ENCODE measurements around the gene KCNQ4.

KCNQ4 gene

DNA sequence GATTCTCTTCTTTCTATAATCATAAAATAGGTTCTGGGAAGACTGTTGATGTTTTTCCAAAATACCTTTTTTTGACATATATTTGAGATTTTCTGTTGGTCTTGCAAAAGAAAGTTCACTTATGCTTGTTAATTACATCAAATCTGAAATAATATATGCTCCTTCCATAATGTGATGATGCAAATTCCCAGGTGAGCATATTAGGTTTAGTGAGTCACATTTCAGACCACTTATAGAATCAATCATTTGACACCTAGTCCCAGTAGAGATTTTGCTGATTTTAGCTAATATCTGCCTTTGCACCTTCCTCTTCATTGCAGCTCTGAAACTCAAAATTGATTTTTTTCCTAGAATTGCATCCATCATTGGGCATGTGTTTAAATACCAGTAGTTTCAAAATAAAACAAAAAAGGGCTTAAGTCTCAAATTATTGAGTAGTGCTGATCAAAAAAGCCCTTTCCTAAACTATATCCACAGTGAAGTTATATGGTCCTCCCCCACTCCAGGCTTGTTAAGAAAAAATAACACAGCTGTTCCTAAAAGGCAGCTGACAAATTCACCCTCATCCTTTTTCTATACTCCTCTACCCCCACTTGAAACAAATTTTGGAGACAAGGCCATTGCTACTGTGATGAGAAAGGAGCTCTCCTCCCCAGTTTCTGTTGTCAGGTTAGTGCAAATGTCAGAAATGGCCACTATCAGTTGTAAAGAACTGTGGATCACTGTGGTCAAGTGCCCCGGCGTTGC, 37.1 kb upstream of the KCNQ4 start:
- H3K9me3 ChIP-seq (ENCODE audit: insufficient read depth, low read length) = no peaks in the 10 kb centered on the region
- H3K36me3 ChIP-seq (replicated peaks; ENCODE audit: low read depth, low read length) = peaks cover 51% of the 10 kb centered on the region
- peaks cover 31% of the 10 kb centered on the region for H3K79me2 ChIP-seq (ENCODE audit: low read length)
- no peaks in the 10 kb centered on the region for H4K20me1 ChIP-seq (ENCODE audit: insufficient read depth, low read length)
- no peaks in the 10 kb centered on the region for H3K27me3 ChIP-seq (ENCODE audit: low read depth, low read length)
- no peak overlapping the region for H2AFZ ChIP-seq (ENCODE audit: low read depth, low read length)
- H3K4me1 ChIP-seq (ENCODE audit: low read length) = peaks cover 40% of the 10 kb centered on the region
- no peak for TF ChIP-seq EZH2phosphoT487 (IDR thresholded peaks at IDR 0.05; ENCODE audit: low read depth)
- TF ChIP-seq, protein P1, sequence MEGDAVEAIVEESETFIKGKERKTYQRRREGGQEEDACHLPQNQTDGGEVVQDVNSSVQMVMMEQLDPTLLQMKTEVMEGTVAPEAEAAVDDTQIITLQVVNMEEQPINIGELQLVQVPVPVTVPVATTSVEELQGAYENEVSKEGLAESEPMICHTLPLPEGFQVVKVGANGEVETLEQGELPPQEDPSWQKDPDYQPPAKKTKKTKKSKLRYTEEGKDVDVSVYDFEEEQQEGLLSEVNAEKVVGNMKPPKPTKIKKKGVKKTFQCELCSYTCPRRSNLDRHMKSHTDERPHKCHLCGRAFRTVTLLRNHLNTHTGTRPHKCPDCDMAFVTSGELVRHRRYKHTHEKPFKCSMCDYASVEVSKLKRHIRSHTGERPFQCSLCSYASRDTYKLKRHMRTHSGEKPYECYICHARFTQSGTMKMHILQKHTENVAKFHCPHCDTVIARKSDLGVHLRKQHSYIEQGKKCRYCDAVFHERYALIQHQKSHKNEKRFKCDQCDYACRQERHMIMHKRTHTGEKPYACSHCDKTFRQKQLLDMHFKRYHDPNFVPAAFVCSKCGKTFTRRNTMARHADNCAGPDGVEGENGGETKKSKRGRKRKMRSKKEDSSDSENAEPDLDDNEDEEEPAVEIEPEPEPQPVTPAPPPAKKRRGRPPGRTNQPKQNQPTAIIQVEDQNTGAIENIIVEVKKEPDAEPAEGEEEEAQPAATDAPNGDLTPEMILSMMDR (IDR thresholded peaks at IDR 0.05; ENCODE audit: low read depth, low read length) = no peak
- H3K4me2 ChIP-seq (ENCODE audit: low read length) = no peak overlapping the region
- H3K4me3 ChIP-seq (ENCODE audit: low read length) = no peak overlapping the region
- no peak overlapping the region for H3K27ac ChIP-seq (ENCODE audit: low read length)
- H3K9ac ChIP-seq (ENCODE audit: low read length) = no peak overlapping the region

DNA sequence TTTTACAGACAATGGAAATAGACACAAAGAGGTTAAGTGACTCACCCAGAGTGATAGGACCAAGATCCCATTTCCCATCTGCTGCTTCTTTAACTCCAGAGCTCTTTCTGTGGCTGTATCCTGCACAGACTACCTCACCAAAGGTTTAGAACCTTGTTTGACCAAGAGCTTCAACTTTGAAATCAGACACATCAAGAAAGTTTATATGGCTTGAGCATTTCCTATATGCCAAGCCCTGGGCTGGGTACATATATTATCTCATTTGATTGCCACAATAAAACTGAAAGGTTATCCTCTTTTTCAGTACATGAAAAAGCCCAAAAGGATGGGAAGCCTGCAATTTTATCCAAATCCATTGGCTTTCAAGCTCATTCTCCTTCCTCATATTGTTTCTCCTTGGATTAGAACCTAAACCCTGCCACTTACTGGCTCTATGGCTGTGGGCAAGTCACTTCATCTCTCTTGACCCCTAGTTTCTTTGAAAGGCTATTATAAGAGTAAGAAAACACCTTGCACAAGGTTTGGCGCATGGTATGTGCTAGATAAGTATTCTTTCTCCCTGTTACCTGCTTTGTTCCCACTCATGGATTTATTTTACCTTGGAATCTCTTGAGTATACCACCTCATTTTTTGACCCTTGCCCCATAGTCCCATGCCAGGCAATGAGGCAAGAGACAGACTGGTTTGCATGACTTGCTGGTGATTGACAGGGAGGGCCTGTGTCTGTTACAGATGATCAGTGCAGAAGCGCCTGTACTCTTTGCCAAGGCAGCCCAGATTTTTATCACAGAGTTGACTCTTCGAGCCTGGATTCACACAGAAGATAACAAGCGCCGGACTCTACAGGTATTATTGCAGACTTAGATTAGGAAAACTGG, 34.5 kb upstream of the KCNQ4 start:
- H3K4me1 ChIP-seq (ENCODE audit: low read length) = peaks cover 37% of the 10 kb centered on the region
- peaks cover 40% of the 10 kb centered on the region for H3K36me3 ChIP-seq (replicated peaks; ENCODE audit: low read depth, low read length)

DNA sequence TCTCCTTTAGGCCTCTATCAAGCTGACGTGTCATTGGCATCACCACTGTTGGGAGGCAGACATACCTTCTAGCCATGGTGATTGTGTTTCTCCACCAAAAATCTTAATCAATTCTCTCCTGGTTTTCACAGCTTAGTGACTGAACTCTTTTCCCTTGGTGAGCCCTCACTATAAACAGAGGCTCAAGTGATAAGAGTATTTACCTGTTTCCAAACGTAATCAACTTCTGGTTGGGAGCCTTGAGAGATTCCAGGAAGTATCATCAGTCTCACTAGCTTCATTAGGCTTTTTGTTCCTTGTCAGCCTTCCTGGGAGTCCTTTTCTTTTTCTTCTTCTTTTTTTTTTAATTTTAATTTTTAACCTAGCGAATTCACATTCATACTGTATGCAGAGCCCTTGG, 33.8 kb upstream of the KCNQ4 start:
- Histone ChIP-seq H3K36me3 (replicated peaks; ENCODE audit: low read depth, low read length) (peaks cover 41% of the 10 kb centered on the region), H3K79me2 (ENCODE audit: low read length) (peaks cover 13% of the 10 kb centered on the region), H2AFZ (ENCODE audit: low read depth, low read length) (no peak overlapping the region), H3K27ac (ENCODE audit: low read length) (no peak overlapping the region), H4K20me1 (ENCODE audit: insufficient read depth, low read length) (no peaks in the 10 kb centered on the region), H3K9me3 (ENCODE audit: insufficient read depth, low read length) (no peaks in the 10 kb centered on the region), H3K4me1 (ENCODE audit: low read length) (peaks cover 43% of the 10 kb centered on the region), H3K27me3 (ENCODE audit: low read depth, low read length) (no peaks in the 10 kb centered on the region), H3K4me3 (ENCODE audit: low read length) (no peak overlapping the region), H3K4me2 (ENCODE audit: low read length) (no peak overlapping the region), H3K9ac (ENCODE audit: low read length) (no peak overlapping the region)
- TF ChIP-seq EZH2phosphoT487 (IDR thresholded peaks at IDR 0.05; ENCODE audit: low read depth) = no peak
- TF ChIP-seq, protein P1 (IDR thresholded peaks at IDR 0.05; ENCODE audit: low read depth, low read length) = no peak

More for the DNA sequence above, 34.5 kb upstream of the KCNQ4 start:
- no peaks in the 10 kb centered on the region for H3K9me3 ChIP-seq (ENCODE audit: insufficient read depth, low read length)
- H3K9ac ChIP-seq (ENCODE audit: low read length) = no peak overlapping the region
- no peak overlapping the region for H2AFZ ChIP-seq (ENCODE audit: low read depth, low read length)
- H3K4me3 ChIP-seq (ENCODE audit: low read length) = no peak overlapping the region
- TF ChIP-seq, protein P1 (IDR thresholded peaks at IDR 0.05; ENCODE audit: low read depth, low read length) = no peak
- no peak for TF ChIP-seq EZH2phosphoT487 (IDR thresholded peaks at IDR 0.05; ENCODE audit: low read depth)
- H4K20me1 ChIP-seq (ENCODE audit: insufficient read depth, low read length) = no peaks in the 10 kb centered on the region
- H3K4me2 ChIP-seq (ENCODE audit: low read length) = no peak overlapping the region
- H3K79me2 ChIP-seq (ENCODE audit: low read length) = peaks cover 14% of the 10 kb centered on the region
- H3K27me3 ChIP-seq (ENCODE audit: low read depth, low read length) = no peaks in the 10 kb centered on the region
- H3K27ac ChIP-seq (ENCODE audit: low read length) = no peak overlapping the region

DNA sequence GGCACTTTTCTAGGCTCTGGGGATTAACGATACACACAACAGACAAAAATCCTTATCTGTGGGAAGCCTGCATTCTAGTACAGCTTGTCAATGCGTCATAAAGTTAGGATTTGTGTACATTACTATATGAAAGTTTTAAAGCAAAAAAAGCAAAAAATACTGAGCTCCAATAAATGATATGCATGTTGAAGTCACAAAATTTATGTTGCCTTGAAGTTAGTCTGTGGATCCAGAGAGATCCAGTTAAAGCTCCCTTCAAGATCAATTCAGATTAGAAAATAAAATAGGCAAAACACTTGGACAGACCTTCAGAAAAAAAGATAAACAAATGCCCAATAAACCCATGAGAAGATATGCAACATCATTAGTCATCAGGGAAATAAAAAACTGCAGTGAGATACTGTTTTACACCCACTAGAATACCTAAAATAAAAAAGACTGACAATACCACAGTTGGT, 33.1 kb upstream of the KCNQ4 start:
- H3K4me3 ChIP-seq (ENCODE audit: low read length) = no peak overlapping the region
- no peaks in the 10 kb centered on the region for H4K20me1 ChIP-seq (ENCODE audit: insufficient read depth, low read length)
- TF ChIP-seq EZH2phosphoT487 (IDR thresholded peaks at IDR 0.05; ENCODE audit: low read depth) = no peak
- TF ChIP-seq, protein P1 (IDR thresholded peaks at IDR 0.05; ENCODE audit: low read depth, low read length) = no peak
- no peak overlapping the region for H2AFZ ChIP-seq (ENCODE audit: low read depth, low read length)
- H3K9ac ChIP-seq (ENCODE audit: low read length) = no peak overlapping the region
- H3K9me3 ChIP-seq (ENCODE audit: insufficient read depth, low read length) = no peaks in the 10 kb centered on the region
- H3K27me3 ChIP-seq (ENCODE audit: low read depth, low read length) = no peaks in the 10 kb centered on the region
- H3K36me3 ChIP-seq (replicated peaks; ENCODE audit: low read depth, low read length) = peaks cover 43% of the 10 kb centered on the region
- peak overlapping the region; percentile 99 for H3K27ac ChIP-seq (ENCODE audit: low read length)
- no peak overlapping the region for H3K4me2 ChIP-seq (ENCODE audit: low read length)
- H3K4me1 ChIP-seq (ENCODE audit: low read length) = peaks cover 50% of the 10 kb centered on the region
- peaks cover 11% of the 10 kb centered on the region for H3K79me2 ChIP-seq (ENCODE audit: low read length)
